ENCODE measurements around the gene PPP1R12A.

PPP1R12A gene

GRCh38 chr12:79766705-79767464 lies 168.0 kb downstream of the PPP1R12A start:
- no peak for DNase-seq

- DNase-seq, result no peak
Observed at GRCh38 chr12:79765157-79765556, 169.7 kb downstream of the PPP1R12A start.

GRCh38 chr12:79764641-79765040 lies 170.3 kb downstream of the PPP1R12A start:
- DNase-seq, result no peak

GRCh38 chr12:79763766-79764452 lies 171.0 kb downstream of the PPP1R12A start:
- DNase-seq, result no peak

- no peak for DNase-seq
Observed at GRCh38 chr12:79761341-79761740, 173.6 kb downstream of the PPP1R12A start.

DNA sequence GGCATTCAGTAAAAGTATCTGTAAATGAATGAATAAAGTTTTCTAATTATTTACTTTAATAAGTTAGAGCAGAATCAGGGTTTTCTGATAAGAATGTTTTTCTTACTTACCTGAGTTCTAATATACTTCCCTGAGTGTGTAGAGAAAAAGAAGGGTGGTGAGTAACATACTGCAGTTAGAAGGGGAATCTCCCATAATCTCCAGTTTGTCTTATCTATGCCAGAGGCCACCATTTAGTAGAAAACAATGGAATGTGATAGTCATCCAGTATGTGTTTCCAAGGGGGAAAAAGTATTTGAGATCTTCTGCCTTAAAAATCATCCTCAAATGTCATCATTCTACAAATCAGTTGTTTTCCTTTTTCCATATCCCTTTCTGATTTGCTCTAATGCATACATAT lies 187.6 kb downstream of the PPP1R12A start:
- DNase-seq, result no peak

DNA sequence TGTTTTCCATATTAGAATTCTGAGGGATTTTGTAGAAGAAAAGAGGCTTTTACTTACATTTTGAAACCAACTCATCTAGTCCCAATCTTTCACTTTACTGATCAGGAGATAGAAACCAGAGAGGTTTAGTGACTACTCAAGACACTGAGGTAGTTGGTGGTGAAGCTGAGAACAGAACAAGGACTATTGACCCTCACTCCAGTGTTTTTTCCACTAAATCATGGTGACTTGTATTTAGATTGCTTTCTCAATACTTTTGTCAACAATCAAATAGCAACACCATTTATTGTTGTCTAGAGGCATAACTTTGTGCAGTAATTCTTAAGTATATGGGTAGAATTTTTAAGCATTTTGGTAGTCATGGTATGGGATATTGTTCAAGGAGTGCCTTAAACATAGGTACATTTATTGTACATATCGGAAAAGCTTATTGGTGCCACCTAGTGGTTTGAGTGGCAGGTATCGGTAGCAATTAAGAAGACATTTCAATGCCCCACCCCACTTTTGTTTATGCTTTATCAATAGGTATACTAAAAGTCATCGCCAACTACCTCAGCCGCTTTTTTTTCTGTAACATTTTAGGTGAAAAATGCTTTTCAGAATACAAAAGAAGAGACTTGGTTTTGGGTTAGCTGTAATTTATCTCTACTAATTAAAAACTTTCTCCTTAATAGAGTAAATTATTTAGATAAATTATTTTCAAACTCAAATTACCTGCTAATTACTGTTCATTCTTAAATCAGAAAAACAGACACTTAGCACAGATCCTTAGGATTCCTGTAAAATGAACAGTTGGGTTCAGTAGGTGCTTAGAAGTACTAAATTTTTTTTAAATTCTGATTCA lies 196.8 kb downstream of the PPP1R12A start:
- peak; percentile 2 for DNase-seq

- DNase-seq, result no peak
Observed at GRCh38 chr12:79732638-79733037, 202.3 kb downstream of the PPP1R12A start.

- no peak for DNase-seq
Observed at GRCh38 chr12:79725987-79726386, 208.9 kb downstream of the PPP1R12A start.
